Hepatic stellate cell (primary cell): ENCODE results near the gene CYP2C9.
"Not testable (repeated sequence)": the region's sequence is repeated elsewhere in the genome, so short reads cannot be mapped to it uniquely, and the experiment has no call there.

Experiments used
- DNase-seq: peaks from one replicate; pipeline ENCODE4 v3.0.0; 2011; ENCODE audit warnings: low spot score

CYP2C9 gene

DNA sequence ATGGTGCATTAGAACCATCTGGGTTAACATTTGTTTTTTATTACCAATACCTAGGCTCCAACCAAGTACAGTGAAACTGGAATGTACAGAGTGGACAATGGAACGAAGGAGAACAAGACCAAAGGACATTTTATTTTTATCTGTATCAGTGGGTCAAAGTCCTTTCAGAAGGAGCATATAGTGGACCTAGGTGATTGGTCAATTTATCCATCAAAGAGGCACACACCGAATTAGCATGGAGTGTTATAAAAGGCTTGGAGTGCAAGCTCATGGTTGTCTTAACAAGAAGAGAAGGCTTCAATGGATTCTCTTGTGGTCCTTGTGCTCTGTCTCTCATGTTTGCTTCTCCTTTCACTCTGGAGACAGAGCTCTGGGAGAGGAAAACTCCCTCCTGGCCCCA lies at the start of gene CYP2C9:
CYP2C9 (plus strand) TSS at position 276 of the 400 bp plus-strand sequence; CDS start at position 301, 25 bp downstream.
- no peak for DNase-seq

- DNase-seq, result no peak
These were observed 49.3 kb upstream of the CYP2C9 start for GRCh38 chr10:94889123-94889522.

GRCh38 chr10:94890264-94891022 lies 48.0 kb upstream of the CYP2C9 start:
- DNase-seq, result no peak

DNA sequence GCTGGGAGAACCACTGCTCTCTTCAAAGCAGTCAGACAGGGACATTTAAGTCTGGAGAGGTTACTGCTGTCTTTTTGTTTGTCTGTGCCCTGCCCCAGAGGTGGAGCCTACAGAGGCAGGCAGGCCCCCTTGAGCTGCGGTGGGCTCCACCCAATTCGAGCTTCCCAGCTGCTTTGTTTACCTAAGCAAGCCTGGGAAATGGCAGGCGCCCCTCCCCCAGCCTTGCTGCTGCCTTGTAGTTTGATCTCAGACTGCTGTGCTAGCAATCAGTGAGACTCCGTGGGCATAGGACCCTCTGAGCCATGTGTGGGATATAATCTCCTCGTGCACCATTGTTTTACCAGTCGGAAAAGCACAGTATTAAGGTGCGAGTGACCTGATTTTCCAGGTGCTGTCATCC lies 40.0 kb upstream of the CYP2C9 start:
- not testable (repeated sequence) for DNase-seq

- DNase-seq, result no peak
These were observed 36.4 kb upstream of the CYP2C9 start for GRCh38 chr10:94902080-94902479.

- DNase-seq, result no peak
These were observed 35.9 kb upstream of the CYP2C9 start for GRCh38 chr10:94902570-94902969.

DNA sequence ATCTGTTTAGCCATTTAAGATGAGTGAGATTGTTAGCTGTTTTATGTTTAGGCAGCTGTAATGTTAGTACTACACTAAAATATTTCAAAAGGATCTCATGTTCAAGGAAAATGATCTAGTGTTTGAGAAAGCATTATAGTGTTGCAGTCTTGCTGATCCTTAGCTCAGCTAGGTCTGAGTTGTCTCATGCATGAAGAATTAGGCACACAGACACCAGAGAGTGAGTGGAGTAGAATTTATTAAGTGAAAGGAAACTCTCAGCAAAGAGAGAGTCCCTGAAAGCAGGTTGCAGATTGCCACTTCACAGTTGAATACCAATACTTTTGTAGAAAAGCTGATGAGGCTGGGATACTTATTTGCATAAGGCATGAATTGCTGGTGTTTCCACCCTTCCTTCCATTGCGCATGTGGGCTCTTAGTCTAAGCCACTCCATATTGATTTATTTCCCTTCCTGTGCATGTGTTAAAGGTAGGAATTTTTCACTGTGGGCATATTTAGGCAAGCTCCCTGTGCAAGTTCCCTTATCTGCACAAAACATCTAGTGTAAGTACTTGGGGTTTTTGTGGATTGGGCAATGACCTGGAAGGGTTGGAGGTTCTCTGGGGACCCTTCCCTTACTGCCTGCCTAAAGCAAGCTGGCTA lies 33.8 kb upstream of the CYP2C9 start:
- not testable (repeated sequence) for DNase-seq

DNA sequence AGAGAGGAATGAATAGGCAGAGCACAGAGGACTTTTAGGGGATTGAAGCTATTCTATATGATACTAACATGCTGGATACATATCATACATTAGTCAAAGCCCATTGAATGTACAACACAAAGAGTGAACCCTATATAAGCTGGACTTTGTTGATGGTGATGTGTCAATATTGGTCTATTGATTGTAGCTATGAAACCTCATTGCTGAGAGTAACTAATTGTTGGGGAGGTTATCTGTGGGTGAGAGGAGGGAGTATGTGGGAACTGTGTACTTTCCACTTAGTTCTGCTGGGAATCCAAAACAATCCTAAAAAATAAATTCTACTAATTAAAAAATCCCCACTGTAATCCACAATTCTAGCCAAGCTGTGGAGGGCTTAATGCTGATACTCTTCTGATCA lies 22.0 kb upstream of the CYP2C9 start:
- no peak for DNase-seq

DNA sequence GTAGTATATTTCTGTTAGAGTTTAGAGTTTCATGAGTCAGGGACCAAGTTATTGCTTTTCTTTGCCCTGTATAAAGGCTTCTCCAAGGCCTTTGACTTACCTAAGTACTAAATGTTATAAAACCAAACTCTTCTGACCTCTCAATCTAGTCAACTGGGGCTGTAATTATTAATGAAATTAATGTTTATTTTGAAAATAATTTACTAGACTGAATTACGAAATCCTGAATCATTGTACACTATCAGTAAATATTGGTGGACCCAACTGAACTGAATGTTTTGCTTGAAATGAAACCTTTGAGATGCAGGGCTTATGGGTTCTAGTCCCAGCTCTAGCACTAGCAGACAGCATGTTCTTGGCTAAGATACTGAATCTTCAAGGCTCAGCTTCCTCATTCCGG lies 1.7 kb upstream of the CYP2C9 start:
- no peak for DNase-seq

DNA sequence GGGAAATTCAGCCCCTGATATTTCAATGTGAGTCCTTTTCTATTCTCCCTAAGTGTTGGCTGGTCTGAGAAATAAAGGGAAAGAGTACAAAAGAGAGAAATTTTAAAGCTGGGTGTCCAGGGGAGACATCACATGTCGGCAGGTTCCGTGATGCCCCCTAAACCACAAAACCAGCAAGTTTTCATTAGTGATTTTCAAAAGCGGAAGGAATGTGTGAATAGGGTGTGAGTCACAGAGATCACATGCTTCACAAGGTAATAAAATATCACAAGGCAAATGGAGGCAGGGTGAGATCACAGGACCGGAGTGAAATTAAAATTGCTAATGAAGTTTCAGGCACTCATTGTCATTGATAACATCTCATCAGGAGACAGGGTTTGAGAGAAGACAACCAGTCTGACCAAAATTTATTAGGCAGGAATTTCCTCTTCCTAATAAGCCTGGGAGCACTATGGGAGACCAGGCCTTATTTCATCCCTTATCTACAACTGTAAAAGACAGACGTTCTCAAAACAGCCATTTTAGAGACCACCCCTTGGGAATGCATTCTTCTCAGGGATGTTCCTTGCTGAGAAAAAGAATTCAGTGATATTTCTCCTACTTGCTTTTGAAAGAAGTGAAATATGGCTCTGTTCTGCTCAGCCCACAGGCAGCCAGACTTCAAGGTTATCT lies 5.1 kb downstream of the CYP2C9 start:
- not testable (repeated sequence) for DNase-seq

GRCh38 chr10:94946181-94946580 lies 7.7 kb downstream of the CYP2C9 start:
- DNase-seq, result not testable (repeated sequence)

DNA sequence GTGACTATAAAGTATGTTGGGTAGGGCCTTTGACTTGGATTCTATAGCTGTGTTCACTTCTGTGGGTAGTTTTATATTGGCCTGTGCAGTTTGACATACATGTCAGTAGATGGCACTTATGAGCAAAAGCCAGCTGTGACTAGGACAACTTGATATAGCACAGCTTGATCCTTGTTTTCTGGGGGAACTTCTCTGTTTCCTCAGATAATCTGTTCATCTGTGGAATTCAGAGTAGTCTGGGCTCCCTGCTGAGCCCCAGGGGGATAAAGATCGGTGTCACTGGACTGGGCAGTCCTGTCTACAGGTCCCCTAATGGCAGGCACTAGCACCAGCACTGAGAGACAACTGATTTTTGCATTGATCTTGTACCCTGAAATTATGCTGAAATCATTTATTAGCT lies 25.4 kb downstream of the CYP2C9 start:
- DNase-seq, result peak; percentile 1

- no peak for DNase-seq
These were observed 45.1 kb downstream of the CYP2C9 start for GRCh38 chr10:94983555-94983954.

- DNase-seq, result no peak
These were observed 50.7 kb downstream of the CYP2C9 start for GRCh38 chr10:94989192-94989591.

GRCh38 chr10:94991243-94991888 lies 52.9 kb downstream of the CYP2C9 start:
- DNase-seq, result no peak

- DNase-seq, result no peak
These were observed 54.4 kb downstream of the CYP2C9 start for GRCh38 chr10:94992811-94993210.

DNA sequence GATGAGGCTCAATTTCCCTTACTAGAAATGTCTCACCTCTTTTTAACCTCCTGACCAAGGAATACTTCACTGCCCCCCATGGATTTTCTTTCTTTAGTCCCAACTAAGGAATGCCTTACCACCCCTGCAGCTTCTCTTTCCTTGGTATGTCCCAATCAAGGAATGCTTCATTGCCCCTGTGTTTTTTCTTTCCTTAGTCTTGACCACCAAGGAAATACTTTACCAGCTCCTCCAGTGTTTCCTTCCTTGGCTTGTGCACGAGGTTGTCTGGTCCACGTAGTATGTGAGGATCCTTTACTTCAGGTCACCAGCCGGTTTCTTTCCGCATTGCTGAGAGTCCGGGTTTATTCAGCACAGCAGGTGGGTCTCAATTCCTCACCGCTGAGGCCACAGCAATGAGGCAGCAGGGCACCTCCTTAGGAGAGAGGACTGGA lies 59.3 kb downstream of the CYP2C9 start:
- DNase-seq, result no peak

DNA sequence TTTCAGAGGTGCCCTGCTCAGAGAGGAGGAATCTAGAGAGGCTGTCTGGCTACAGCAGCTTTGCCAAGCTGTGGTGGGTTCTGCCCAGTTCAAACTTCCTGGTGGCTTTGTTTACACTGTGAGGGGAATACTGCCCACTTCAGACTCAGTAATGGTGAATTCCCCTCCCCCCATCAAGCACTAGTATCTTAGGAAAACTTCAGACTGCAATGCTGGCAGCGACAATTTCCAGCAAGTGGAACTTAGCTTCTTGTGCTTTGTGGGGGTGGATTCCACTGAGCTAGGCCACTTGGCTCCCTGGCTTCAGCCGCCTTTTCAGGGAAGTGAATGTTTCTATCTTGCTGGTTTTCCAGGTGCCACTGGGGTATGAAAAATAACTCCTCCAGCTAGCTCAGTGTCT lies 88.0 kb downstream of the CYP2C9 start:
- DNase-seq, result no peak

GRCh38 chr10:95031656-95032055 lies 93.2 kb downstream of the CYP2C9 start:
- DNase-seq, result no peak

DNA sequence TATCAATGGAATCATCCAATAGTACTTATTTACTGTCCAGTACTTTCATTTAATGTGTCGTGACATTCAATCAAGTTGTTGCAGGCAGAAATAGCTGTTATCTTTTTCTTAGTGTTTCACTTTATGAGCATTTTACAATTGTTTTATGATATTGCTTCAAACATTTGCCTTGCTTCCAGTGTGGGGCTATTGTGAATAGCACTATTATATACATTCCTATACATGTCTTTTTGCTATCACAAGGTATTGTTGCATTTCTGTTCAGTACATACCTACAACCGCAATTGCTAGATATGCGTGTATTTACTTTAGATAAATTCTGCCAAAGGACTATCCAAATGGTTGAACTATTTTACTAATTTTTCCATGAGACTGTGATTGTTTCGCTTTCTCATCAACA lies 95.9 kb downstream of the CYP2C9 start:
- DNase-seq, result no peak

- DNase-seq, result no peak
These were observed 97.2 kb downstream of the CYP2C9 start for GRCh38 chr10:95035332-95036295.
